Fibroblast of skin of right biceps (primary cell): Measurements from ENCODE around the gene CXCL5.
A peak's percentile ranks its signal among the peaks of the same experiment; 100 is the strongest.
"Not testable (repeated sequence)": the region's sequence is repeated elsewhere in the genome, so short reads cannot be mapped to it uniquely, and the experiment has no call there.

Experiments used
- DNase-seq: peaks from one replicate; pipeline ENCODE4 v3.0.0-alpha.2; 2013

Gene CXCL5

GRCh38 chr4:74014332-74014731 is 15.9 kb upstream of the CXCL5 start:
- DNase-seq: no peak

GRCh38 chr4:74013264-74013663 is 14.8 kb upstream of the CXCL5 start:
- no peak for DNase-seq

GRCh38 chr4:74012130-74012529 is 13.7 kb upstream of the CXCL5 start:
- no peak for DNase-seq

GRCh38 chr4:74009307-74009706 is 10.8 kb upstream of the CXCL5 start:
- DNase-seq: no peak

- peak; percentile 72 for DNase-seq
These were observed 7.6 kb upstream of the CXCL5 start for GRCh38 chr4:74006009-74006476.

- no peak for DNase-seq
These were observed 7.1 kb upstream of the CXCL5 start for GRCh38 chr4:74005528-74005927.

GRCh38 chr4:74004668-74005067 is 6.2 kb upstream of the CXCL5 start:
- no peak for DNase-seq

- DNase-seq: no peak
These were observed 1.8 kb upstream of the CXCL5 start for GRCh38 chr4:74000301-74000700.

GRCh38 chr4:73992050-73992449 is 6.4 kb downstream of the CXCL5 start:
- no peak for DNase-seq

- DNase-seq: no peak
These were observed 6.8 kb downstream of the CXCL5 start for GRCh38 chr4:73991742-73992000.

GRCh38 chr4:73990988-73991741 is 7.3 kb downstream of the CXCL5 start:
- DNase-seq: no peak

GRCh38 chr4:73989928-73990327 is 8.5 kb downstream of the CXCL5 start:
- no peak for DNase-seq

GRCh38 chr4:73989031-73989430 is 9.4 kb downstream of the CXCL5 start:
- no peak for DNase-seq

GRCh38 chr4:73988061-73988460 is 10.4 kb downstream of the CXCL5 start, which contains the start of gene PPBP:
Gene PPBP (minus strand): TSS chr4:73988190. CDS start chr4:73988103, 87 bp downstream.
- DNase-seq: no peak

- DNase-seq: no peak
These were observed 13.0 kb downstream of the CXCL5 start for GRCh38 chr4:73985528-73985852.

- DNase-seq: peak; percentile 56
These were observed 13.5 kb downstream of the CXCL5 start for GRCh38 chr4:73984736-73985527.

GRCh38 chr4:73981175-73981574 is 17.3 kb downstream of the CXCL5 start:
- not testable (repeated sequence) for DNase-seq

GRCh38 chr4:73979407-73979957 is 19.0 kb downstream of the CXCL5 start:
- DNase-seq: peak; percentile 18

GRCh38 chr4:73978886-73979285 is 19.6 kb downstream of the CXCL5 start:
- DNase-seq: peak; percentile 91

- peak; percentile 24 for DNase-seq
These were observed 21.8 kb downstream of the CXCL5 start for GRCh38 chr4:73976716-73977115.

- DNase-seq: no peak
These were observed 22.3 kb downstream of the CXCL5 start for GRCh38 chr4:73976217-73976616.

- no peak for DNase-seq
These were observed 24.1 kb downstream of the CXCL5 start for GRCh38 chr4:73974352-73974751.

GRCh38 chr4:73970945-73971344 is 27.5 kb downstream of the CXCL5 start:
- DNase-seq: no peak

- no peak for DNase-seq
These were observed 28.5 kb downstream of the CXCL5 start for GRCh38 chr4:73970011-73970410.
